Fibroblast of skin of right quadriceps (primary cell): Measurements from ENCODE around the gene RREB1.

ENCODE experiments used
- DNase-seq: peaks from one replicate; pipeline ENCODE4 v3.0.0-alpha.2; 2013

RREB1 gene, protein sequence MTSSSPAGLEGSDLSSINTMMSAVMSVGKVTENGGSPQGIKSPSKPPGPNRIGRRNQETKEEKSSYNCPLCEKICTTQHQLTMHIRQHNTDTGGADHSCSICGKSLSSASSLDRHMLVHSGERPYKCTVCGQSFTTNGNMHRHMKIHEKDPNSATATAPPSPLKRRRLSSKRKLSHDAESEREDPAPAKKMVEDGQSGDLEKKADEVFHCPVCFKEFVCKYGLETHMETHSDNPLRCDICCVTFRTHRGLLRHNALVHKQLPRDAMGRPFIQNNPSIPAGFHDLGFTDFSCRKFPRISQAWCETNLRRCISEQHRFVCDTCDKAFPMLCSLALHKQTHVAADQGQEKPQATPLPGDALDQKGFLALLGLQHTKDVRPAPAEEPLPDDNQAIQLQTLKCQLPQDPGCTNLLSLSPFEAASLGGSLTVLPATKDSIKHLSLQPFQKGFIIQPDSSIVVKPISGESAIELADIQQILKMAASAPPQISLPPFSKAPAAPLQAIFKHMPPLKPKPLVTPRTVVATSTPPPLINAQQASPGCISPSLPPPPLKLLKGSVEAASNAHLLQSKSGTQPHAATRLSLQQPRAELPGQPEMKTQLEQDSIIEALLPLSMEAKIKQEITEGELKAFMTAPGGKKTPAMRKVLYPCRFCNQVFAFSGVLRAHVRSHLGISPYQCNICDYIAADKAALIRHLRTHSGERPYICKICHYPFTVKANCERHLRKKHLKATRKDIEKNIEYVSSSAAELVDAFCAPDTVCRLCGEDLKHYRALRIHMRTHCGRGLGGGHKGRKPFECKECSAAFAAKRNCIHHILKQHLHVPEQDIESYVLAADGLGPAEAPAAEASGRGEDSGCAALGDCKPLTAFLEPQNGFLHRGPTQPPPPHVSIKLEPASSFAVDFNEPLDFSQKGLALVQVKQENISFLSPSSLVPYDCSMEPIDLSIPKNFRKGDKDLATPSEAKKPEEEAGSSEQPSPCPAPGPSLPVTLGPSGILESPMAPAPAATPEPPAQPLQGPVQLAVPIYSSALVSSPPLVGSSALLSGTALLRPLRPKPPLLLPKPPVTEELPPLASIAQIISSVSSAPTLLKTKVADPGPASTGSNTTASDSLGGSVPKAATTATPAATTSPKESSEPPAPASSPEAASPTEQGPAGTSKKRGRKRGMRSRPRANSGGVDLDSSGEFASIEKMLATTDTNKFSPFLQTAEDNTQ (N-terminal part only)

DNA sequence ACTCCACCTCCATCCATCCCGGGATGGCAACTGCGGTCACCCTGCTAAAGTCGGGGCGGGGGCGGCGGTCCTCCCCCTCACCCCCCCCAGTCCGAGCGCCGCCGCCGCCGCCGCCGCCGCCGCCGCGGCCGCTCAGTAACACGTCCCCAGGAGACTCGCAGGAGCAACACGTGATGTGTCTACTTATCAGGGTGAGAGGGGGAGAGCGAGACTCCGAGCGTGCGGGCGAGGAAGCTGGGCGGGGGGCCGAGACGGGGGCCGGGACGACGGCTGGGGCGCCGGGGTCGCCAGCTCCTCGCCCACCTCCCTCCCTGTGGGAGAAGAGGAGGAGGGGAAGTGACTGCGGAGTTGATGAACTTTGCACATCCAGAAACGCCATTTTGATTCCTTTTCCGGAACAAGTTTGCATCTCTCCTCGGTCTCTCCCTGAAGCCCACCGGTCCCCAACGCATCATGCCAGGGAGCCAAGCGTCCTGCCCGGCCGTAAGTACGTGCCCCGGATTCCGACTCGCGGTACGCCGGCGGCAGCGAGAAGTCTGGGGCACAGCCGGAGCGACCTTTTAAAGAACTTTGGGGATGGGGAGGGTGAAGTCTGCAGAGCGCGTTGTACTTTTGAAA is at the start of gene RREB1:
RREB1 (plus strand) TSS at position 384 of the 618 bp plus-strand sequence. CDS start 73,951 bp downstream, outside the sequence.
- peak; percentile 76 for DNase-seq

DNA sequence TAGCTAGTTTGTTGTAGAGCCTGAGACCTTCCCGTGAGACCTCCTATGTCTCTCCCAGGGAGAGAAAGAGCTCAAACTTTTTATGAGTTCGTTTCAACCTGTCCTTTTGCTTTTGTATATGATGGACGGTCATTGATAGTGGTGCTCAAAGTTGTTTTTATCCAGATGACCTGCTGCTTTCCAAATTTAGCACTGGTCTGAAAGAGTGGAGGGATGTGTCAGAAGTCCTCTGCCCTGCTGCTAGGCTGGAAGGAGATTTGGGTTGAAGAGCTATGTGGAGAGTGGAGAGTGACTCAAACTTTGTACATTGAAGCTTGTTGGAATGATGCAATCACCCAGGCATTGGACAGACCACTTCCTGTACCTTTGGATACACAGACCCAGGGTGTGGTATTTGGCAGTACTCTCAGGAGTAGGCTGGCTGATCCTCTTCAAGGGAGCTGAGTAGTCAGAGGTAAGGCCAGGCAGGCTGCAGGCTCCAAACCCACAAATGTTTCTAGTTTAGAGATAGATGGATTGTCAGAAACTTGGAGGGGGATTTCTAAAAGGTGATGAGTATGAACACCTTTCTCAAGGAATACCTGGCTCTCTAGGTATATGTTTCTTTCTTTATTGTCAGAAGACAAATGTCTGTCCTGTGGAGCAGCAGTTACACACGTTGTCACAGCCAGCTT is 49.4 kb upstream of the RREB1 start:
- peak; percentile 96 for DNase-seq

DNA sequence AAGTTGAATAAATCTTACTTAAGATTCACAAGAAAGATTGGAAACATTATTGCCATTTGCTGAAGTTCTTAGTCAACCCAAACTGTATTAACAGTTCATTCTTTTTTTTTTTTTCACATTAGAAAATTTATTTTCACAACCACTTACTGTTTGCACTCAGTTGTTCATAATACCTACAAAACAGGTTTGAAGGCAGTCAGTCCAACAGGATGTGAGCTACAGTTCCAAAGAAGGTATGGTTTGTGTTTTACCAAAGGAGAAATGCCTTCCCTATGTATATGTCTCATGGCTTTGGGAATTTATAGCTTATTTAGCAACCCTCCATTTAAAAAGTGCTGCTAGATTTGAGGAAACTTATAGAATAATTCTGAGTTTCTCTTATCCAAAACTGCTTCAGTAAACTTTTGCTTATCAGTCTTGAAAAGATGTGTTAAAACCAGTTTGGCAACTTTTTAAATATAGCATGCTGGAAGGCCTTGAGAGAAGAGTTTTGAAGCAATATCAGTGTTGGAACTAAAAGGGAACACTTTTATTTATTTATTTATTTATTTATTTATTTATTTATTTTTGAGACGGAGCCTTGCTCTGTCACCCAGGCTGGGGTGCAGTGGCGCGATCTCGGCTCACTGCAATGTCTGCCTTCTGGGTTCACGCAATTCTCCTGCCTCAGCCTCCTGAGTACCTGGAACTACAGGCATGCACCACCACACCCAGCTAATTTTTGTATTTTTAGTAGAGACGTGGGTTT is 46.8 kb upstream of the RREB1 start:
- no peak for DNase-seq

DNA sequence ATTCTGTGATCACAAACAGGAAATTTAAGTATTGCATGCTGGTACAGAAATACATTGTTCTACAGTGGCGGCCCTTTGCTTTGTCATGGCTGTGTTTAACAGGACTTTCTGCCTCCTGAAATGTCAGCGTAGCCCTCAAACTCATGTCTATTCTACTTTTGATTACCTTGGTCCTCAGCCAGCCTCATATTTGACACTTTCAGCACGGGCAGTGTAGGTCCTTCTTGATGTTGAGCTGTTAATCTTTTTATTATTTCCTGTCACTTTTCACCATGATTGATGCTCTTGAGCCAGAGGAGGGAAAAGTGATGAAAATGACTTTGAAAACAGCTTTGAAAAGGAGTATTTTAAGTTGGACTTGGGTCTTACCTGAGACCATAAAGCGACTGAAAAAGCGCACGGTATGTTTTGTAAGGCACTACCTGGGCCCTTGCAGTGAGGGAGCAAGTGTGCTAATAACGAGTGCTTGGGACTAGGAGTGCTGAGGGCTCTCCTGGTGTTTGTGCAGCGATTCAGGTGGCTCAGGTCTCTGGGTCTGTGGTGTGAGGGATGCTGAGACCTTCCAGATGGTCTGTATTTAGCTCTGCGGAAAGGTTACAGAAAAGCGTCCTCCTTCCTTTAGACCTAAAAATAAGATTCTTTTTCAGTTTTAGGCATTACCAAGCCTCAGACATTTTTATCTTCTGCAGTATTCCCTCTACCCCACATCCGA is 45.2 kb upstream of the RREB1 start:
- no peak for DNase-seq

DNA sequence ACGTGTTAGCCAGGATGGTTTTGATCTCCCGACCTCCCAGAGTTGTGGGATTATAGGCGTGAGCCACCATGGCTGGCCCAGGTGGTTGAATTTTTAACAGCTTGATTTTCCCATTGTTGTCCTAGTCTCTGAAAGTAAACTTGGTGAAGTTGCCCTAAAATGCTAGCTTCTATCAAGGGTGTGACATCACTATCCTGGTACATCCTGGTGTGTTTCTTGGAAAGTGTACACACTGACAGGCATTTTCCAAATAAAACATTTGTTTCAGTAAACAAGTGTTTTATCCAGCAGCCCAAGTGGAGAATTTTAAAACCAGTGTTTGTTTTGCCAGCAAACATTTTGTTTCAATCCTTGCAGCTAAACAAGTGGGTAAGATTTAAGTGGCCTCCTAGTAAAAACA is 40.5 kb upstream of the RREB1 start:
- no peak for DNase-seq

DNA sequence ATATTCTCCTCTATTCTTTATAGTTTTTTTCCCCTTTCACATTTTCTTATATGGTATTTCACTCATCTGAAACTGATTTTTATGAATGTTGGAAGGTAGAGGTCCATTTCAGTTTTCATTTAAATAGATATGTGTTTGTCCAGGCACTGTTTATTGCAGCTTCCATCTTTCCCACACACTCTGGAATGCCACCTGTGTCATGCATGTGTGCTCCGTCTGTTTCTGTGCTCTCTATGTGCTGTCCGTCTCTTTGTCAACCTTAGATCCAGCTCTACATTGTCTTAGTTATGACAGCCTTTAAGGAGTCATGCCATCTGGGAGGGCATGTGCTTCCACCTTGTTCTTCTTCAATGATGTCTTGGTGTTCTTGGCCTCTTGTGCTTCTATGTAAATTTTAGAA is 36.4 kb upstream of the RREB1 start:
- DNase-seq = no peak

DNA sequence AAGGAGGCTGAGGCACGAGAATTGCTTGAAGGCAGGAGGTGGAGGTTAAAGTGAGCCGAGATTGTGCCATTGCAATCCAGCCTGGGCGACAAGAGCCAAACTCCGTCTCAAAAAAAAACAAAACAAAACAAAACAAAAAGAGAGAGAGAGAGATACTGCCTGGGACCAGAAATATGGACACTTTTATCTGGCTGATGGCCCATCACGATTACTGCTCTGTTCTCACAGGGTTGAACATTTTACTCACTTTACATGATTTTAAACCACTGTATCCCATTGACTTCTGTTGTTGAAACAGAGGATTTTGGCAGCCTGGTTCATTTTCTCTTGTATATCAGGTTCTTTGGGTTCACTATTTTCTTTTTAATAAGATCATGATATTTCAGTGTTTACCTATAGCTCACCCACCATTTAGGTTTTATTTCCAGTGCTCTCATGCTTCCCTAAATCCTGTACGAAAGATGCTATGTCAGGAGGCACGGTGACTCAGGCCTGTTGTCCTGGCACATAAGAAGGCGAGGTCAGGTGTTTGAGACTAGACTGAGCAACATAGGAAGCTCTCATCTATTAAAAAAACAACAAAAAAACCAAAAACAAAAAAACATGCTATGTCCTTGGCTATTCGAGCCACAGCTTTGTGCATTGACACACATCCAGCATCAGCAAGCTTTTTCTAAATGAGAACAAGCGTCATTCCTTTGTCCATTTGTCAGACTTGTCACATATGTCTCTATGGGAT is 34.5 kb upstream of the RREB1 start:
- DNase-seq = no peak

DNA sequence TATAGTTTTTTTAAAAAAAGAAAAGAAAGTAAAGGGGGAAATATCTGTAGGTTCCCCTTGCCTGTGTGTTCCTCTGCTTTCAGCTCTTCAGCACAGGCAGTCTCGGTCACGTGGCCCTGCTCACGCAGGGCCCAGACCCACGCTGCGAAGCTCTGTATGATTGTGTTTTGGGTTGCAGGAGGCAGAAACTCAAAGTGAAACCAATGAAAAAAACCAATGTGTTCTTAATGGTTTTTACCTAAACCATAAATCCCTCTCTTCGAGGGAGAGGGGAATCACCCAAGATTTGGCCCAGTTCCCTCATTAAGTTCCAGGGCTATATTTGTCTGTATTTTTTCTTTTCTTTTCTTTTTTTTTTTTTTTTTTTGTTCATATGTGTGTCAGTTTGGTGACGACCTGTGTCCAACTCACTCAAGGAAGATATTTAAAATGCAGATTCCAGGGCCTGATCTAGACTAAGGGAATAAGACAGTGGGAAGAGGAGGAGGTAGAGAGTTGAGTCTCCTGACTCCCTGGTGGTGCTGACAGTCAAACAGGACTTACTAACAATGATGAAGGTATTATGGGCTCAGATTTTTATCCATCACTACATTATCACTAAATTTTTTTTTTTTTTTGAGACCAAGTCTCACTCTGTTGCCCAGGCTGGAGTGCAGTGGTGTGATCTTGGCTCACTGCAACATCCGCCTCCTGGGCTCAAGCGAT is 33.8 kb upstream of the RREB1 start:
- no peak for DNase-seq

DNA sequence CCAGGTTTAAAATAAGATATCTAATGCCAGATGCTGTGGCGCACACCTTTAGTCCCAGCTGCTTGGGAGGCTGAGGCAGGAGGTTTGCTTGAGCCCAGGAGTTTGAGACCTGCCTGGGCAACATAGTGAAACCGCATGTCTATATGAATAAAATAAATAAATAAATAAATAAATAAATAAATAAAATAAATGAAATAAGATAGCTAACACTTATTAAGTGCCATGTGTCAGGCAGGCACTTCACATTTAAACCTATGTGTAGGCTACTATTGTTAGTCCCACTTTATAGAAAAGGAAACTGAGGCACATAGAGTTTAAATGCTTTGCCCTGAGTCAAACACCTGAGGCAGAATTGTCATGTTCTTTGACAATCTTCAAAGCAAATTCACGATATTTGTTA is 32.9 kb upstream of the RREB1 start:
- DNase-seq = no peak

DNA sequence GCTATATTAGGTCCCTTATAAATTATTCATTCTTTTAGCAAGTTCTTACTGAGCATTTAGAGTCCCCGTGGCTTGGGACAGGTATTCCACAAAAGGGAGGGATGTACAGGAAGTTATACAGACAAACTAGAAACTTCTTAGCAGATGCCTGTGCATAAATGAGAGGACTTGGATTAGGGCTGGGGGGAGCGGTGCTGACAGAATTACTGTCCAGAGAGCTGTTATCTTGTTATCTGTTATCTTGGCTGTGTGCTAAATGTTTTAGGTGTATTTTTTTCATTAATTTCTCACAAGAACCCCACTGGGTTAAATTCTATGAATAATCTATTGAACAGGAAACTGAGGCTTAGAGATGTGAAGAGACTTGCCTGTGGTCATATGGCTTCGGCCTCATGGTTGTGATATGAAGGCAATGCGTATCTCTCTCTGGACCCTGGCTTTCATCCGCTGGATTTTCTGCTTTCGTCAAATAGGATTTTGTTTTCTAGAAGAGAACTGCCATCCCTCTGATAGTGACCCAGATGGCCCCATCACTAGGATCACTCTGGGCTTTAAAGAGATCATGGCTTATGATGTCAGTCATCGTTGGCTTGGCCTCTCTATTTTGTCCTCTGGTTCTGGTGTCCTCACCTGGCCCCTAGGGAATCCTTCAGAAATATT is 32.3 kb upstream of the RREB1 start:
- DNase-seq = no peak

DNA sequence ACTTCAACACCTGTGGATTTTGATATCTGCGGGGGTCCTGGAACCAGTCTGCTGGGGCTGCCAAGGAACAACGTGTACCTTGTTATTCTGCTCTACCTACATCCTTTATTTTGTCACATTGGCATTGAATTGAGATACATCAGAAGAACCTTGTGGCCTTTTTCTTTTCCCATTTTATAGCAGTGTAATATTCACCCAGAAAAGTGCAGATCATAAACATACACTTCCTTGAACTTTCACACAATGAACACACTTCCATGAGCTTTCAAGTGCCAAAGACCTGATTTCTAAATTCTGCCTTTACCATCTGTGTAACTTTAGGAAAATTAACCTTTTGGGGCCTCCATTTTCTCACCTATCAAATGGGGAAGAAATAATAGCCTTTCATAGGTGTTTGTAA is 29.9 kb upstream of the RREB1 start:
- DNase-seq = no peak

DNA sequence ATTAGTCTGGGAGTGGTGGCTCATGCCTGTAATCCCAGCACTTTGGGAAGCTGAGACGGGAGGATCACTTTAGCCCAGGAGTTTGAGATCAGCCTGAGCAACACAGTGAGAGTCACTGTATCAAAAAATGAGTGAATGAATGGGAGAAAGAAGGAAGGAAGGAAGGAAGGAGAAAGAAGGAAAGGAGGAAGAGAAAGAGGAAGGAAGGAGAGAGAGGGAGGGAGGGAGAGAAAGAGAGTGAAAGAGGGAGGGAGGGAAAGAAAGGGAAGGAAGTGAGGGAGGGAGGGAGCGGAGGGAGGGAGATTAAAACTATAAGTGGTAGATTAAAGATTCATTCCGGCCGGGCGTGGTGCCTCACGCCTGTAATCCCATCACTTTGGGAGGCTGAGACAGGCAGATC is 28.9 kb upstream of the RREB1 start:
- DNase-seq = no peak

DNA sequence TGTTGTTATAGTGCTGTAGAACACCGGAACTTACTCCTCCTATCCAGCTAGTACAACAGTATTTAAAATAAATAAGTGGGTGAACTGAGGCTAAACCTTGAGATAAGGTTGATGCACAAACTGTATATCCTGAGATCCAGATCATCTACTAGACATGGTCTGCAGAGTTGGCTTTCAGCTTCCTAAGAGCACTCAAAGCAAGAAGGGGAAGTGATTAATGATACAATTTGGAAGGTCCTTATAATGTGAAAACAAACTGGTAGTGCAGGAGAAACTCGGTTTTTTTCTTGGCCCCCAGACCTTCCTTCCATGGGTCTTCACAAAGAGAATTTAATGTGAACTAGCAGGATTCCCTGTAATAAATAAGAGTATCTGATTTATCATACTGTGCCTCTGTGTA is 27.4 kb upstream of the RREB1 start:
- no peak for DNase-seq

DNA sequence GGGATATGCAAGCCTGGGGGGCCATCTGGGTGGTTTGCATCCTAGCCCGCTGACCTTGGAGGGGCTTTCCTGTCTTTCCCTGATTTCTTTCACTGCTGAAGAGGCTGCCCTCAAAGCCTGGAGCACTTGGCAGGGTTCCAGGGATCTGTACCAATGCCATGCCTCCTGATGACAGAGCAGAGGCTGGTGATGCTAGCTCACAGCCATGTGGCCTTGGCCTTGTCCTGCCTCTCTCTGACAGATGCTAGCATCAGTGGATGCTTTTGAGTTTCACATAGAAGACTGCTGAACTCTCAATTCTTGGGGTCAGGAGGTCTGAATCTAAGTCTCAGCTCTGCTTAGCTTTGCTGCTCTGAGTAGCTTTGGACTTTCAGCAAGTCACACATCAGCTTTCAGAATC is 21.9 kb upstream of the RREB1 start:
- peak; percentile 18 for DNase-seq

DNA sequence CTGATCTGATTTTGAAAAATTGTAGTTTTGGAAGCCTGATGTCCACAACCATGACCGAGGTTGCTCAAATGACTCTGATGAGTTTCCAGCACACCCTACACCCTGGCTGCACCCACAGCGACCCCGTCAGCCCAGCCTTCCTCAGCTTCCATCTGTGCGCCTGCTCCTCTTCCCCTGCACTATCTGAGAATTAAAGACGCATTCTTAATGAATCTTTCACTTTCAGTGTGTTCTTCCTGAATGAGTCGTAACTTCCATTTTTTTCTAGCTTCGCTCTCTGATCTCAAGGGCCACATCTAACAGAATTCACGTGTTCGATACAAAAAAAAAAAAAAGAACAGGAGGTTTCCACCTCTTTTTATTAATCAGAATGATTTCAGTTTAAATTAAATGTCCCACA is 21.3 kb upstream of the RREB1 start:
- DNase-seq = peak; percentile 60

DNA sequence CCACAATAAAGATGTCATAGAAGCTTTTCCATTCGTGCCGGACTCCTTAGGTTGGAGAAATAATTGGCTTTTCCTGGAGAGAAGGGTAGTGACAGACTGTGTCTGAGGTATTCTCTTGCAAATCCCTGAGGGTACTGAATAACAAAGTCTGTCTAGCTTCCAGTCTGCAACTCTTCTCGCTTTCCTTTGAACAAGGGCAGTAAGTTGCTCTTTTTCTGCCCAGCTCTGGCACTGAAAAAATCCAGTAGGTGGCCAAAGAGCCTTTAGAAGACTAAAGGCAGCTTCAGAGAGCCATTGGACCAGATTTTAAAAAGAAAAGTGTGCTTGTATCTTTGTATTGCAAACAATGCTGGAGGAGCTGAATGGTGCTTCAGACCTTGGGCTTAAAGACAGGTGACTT is 20.7 kb upstream of the RREB1 start:
- DNase-seq = peak; percentile 25

DNA sequence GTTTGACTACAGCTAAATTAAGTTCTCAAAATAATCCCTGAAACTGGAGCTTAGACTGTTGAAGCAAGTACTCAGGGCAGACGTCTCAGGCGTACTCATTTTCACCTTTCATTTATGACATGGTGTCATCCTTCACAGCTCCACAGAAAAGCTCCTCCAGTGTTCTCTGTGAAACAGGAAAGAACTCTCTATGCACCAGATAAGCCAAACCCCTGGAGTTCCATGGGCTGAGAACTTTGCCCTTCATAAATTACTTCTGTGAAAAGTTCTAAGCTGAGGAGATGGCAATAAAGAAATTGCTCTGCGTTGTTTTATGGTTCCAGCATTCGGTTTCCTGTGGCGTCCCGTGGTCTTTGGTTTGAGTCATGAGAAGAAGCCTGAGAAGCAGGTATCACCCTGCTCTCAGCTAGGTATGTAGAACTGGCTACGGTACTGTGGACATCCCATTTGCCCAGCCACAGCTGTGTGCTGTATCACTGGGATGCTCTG is 20.2 kb upstream of the RREB1 start:
- no peak for DNase-seq

DNA sequence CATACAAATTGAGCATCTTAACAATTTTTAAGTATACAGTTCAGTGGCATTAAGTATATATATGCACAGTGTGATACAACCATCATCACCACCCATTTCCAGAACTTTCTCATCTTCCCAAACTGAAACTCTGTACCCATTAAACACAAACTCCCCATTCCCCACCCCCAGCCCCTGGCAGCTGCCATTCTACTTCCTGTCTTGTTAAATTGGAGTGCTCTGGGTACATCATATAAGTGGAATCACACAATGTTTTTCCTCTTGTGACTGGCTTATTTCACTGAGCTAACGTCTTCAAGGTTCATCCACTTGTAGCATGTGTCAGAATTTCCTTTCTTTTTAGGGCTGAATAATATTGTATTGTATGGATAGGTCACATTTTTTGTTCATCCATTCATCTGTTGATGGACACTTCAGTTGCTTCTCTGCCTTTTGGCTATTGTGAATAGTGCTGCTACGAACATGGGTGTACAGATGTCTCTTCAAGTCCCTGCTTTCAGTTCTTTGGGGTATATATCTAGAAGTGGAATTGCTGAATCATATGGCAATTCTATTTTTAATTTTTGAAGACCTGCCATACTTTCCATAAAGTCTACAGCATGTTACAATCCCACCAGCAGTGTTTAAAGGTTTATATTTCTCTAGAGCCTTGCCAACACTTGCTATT is 19.6 kb upstream of the RREB1 start:
- no peak for DNase-seq
